Measurements from ENCODE around the gene DCC.

Gene DCC

DNA sequence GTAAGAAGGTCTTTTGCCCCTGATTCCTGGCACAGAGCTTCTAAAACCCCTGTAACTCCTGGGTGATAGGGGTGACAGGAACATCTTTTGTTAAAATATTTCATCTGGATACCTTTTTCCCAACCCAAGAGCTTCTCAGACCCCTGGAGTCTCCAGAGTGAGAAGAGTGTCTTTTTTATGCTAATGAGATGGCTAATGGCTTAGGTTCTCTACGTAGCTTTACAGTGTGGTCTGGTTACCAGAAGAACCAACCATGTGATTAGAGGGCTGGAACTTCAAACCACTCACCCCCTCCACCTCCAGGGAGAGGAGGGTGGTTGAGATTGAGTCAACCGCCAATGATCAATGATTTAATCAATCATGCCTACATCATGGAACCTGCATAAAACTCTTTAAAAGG lies 16.2 kb upstream of the DCC start:
- DNase-seq, result no peak
- ChIA-PET POLR2A (no interaction called here), CTCF (no interaction called here)
- no peaks in the 10 kb centered on the region for H3K36me3 ChIP-seq (ENCODE audit: control insufficient read depth in 4 of 4, insufficient read depth in 4 of 4, low read length in 3 of 4)
- H3K4me1 ChIP-seq (ENCODE audit: control extremely low read depth in 1 of 4, control insufficient read depth in 4 of 4, insufficient read depth in 4 of 4, low read length in 3 of 4), result no peaks in the 10 kb centered on the region
- H3K9me3 ChIP-seq (ENCODE audit: control extremely low read depth in 1 of 5, control insufficient read depth in 4 of 5, insufficient read depth in 2 of 5, low read depth in 1 of 5, low read length in 4 of 5), result no peaks in the 10 kb centered on the region
- no peak overlapping the region for H3K4me3 ChIP-seq (ENCODE audit: control insufficient read depth in 1 of 7, extremely low read depth in 1 of 7, insufficient read depth in 4 of 7, low read depth in 2 of 7, low read length in 6 of 7)
- no CpG with 5 or more reads among the region's 2 CpGs for WGBS (ENCODE audit: insufficient coverage)
- no peak overlapping the region for H3K27ac ChIP-seq (ENCODE audit: insufficient read depth in 1 of 2, low read depth in 1 of 2, low read length in 2 of 2, poor library complexity in 1 of 2, severe bottlenecking in 2 of 2)
- no peaks in the 10 kb centered on the region for H3K27me3 ChIP-seq (replicated peaks in 2 of 5; ENCODE audit: control insufficient read depth in 4 of 5, insufficient read depth in 5 of 5, low read length in 4 of 5)

DNA sequence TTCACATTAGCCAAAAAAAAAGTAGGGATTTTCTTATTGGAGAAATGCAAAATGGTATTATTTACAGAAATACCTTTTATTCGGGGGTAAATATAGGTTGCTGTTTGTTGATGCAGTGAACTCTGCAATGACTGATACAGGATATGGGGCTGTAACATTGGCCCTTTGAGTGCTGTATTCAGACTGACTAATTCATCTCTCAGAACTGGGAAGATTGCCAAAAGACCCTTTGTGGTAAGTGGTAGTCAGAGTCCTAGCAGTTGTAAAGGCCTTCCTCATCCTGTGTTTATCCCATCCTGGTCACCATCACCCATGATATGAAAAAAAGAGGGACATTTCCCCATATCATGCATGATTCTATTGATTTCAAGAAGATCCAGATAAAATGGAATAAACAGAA lies 14.0 kb upstream of the DCC start:
- WGBS (ENCODE audit: insufficient coverage), result 100% methylated on average over 1 of the region's 1 CpG
- no peaks in the 10 kb centered on the region for H3K9me3 ChIP-seq (ENCODE audit: control extremely low read depth in 1 of 5, control insufficient read depth in 4 of 5, insufficient read depth in 2 of 5, low read depth in 1 of 5, low read length in 4 of 5)
- no peaks in the 10 kb centered on the region for H3K27me3 ChIP-seq (replicated peaks in 2 of 5; ENCODE audit: control insufficient read depth in 4 of 5, insufficient read depth in 5 of 5, low read length in 4 of 5)
- no peaks in the 10 kb centered on the region for H3K36me3 ChIP-seq (ENCODE audit: control insufficient read depth in 4 of 4, insufficient read depth in 4 of 4, low read length in 3 of 4)
- H3K4me1 ChIP-seq (ENCODE audit: control extremely low read depth in 1 of 4, control insufficient read depth in 4 of 4, insufficient read depth in 4 of 4, low read length in 3 of 4), result no peaks in the 10 kb centered on the region
- H3K4me3 ChIP-seq (ENCODE audit: control insufficient read depth in 1 of 7, extremely low read depth in 1 of 7, insufficient read depth in 4 of 7, low read depth in 2 of 7, low read length in 6 of 7), result no peak overlapping the region
- ChIA-PET CTCF (no interaction called here), POLR2A (no interaction called here)
- DNase-seq, result no peak
- H3K27ac ChIP-seq (ENCODE audit: insufficient read depth in 1 of 2, low read depth in 1 of 2, low read length in 2 of 2, poor library complexity in 1 of 2, severe bottlenecking in 2 of 2), result no peak overlapping the region

DNA sequence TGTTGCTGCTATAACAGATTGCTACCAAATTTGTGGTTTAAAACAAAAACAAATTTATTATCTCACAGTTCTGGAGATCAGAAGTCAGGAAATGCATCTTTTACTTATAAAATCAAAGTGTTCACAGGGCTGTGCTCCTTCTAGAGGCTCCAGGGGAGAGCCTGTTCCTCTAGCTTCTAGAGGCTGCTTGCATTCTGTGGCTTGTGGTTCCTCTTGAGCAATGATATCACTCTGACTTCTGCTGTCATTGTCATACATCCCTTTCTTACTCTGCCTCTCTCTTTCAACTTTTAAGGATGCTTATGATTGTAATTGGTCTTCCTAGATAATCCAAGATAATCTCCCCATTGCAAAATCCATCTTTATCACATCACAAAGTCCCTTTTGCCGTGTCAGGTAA lies 6.1 kb upstream of the DCC start:
- ChIA-PET POLR2A (no interaction called here), CTCF (no interaction called here)
- no peaks in the 10 kb centered on the region for H3K36me3 ChIP-seq (ENCODE audit: control insufficient read depth in 4 of 4, insufficient read depth in 4 of 4, low read length in 3 of 4)
- no peak overlapping the region for H3K27ac ChIP-seq (ENCODE audit: insufficient read depth in 1 of 2, low read depth in 1 of 2, low read length in 2 of 2, poor library complexity in 1 of 2, severe bottlenecking in 2 of 2)
- H3K9me3 ChIP-seq (ENCODE audit: control extremely low read depth in 1 of 5, control insufficient read depth in 4 of 5, insufficient read depth in 2 of 5, low read depth in 1 of 5, low read length in 4 of 5), result peaks cover 0 to 1% (median 0%) of the 10 kb centered on the region in 5 experiments
- DNase-seq, result no peak
- no peaks in the 10 kb centered on the region for H3K4me1 ChIP-seq (ENCODE audit: control extremely low read depth in 1 of 4, control insufficient read depth in 4 of 4, insufficient read depth in 4 of 4, low read length in 3 of 4)
- H3K4me3 ChIP-seq (ENCODE audit: control insufficient read depth in 1 of 7, extremely low read depth in 1 of 7, insufficient read depth in 4 of 7, low read depth in 2 of 7, low read length in 6 of 7), result no peak overlapping the region
- peaks cover 0 to 10% (median 2%) of the 10 kb centered on the region in 5 experiments for H3K27me3 ChIP-seq (replicated peaks in 2 of 5; ENCODE audit: control insufficient read depth in 4 of 5, insufficient read depth in 5 of 5, low read length in 4 of 5)
- WGBS (ENCODE audit: insufficient coverage), result 71% methylated on average over 1 of the region's 1 CpG

DNA sequence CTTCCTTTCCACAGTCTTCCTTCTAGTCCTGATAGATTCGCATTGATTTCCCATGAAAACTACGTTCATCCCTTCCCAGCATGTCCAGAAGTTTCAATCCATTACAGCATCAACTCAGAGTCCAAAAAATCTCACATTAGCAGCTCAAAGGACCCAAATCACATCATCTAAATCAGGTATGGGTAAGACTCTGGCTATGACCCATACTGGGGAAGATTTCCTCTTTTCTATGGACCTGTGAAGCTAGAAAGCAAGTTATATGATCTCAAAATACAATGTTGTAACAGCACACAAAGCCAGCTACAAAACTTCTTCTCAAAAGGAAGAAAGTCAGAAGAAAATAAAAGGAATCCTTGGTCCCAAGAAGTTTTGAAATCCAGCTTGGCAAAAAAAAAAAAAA lies 5.7 kb upstream of the DCC start:
- Histone ChIP-seq H3K27me3 (replicated peaks in 2 of 5; ENCODE audit: control insufficient read depth in 4 of 5, insufficient read depth in 5 of 5, low read length in 4 of 5) (peaks cover 0 to 14% (median 5%) of the 10 kb centered on the region in 5 experiments), H3K4me3 (ENCODE audit: control insufficient read depth in 1 of 7, extremely low read depth in 1 of 7, insufficient read depth in 4 of 7, low read depth in 2 of 7, low read length in 6 of 7) (no peak overlapping the region), H3K27ac (ENCODE audit: insufficient read depth in 1 of 2, low read depth in 1 of 2, low read length in 2 of 2, poor library complexity in 1 of 2, severe bottlenecking in 2 of 2) (no peak overlapping the region), H3K9me3 (ENCODE audit: control extremely low read depth in 1 of 5, control insufficient read depth in 4 of 5, insufficient read depth in 2 of 5, low read depth in 1 of 5, low read length in 4 of 5) (peaks cover 0 to 1% (median 0%) of the 10 kb centered on the region in 5 experiments), H3K36me3 (ENCODE audit: control insufficient read depth in 4 of 4, insufficient read depth in 4 of 4, low read length in 3 of 4) (no peaks in the 10 kb centered on the region), H3K4me1 (ENCODE audit: control extremely low read depth in 1 of 4, control insufficient read depth in 4 of 4, insufficient read depth in 4 of 4, low read length in 3 of 4) (no peaks in the 10 kb centered on the region)
- DNase-seq, result no peak
- CTCF ChIA-PET, result interaction anchor here (0.6 kb wide), 1 partner anchor 1770 kb away, joined by 3 read pairs; no protein-coding TSS in a partner anchor
- WGBS (ENCODE audit: insufficient coverage), result 77% methylated on average over 2 of the region's 2 CpGs
- POLR2A ChIA-PET, result no interaction called here

DNA sequence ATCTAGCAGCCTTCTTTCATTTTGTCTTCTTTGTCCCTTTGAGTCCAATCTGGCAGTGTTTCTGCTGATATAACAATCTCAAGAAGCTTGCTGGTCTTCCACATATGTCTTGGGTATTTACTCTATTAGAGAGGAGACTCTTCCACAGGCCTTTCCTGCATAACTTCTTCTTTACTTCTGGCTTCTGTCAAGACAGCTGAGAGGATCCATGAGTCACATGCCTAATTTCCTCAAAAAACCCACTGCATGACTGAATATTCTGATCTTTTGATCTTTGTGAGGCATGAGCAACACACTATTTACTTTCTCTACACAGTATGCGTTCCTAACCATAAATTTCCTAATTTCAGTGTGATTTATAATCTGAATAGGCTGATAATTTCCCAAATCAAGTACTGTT lies 5.1 kb upstream of the DCC start:
- ChIA-PET POLR2A (no interaction called here), CTCF (interaction anchor here (0.6 kb wide), 1 partner anchor 1769 kb away, joined by 3 read pairs; no protein-coding TSS in a partner anchor)
- peaks cover 4 to 20% (median 7%) of the 10 kb centered on the region in 5 experiments for H3K27me3 ChIP-seq (replicated peaks in 2 of 5; ENCODE audit: control insufficient read depth in 4 of 5, insufficient read depth in 5 of 5, low read length in 4 of 5)
- DNase-seq, result no peak
- no peak overlapping the region for H3K27ac ChIP-seq (ENCODE audit: insufficient read depth in 1 of 2, low read depth in 1 of 2, low read length in 2 of 2, poor library complexity in 1 of 2, severe bottlenecking in 2 of 2)
- no peaks in the 10 kb centered on the region for H3K4me1 ChIP-seq (ENCODE audit: control extremely low read depth in 1 of 4, control insufficient read depth in 4 of 4, insufficient read depth in 4 of 4, low read length in 3 of 4)
- H3K36me3 ChIP-seq (ENCODE audit: control insufficient read depth in 4 of 4, insufficient read depth in 4 of 4, low read length in 3 of 4), result no peaks in the 10 kb centered on the region
- no CpG with 5 or more reads among the region's 1 CpG for WGBS (ENCODE audit: insufficient coverage)
- H3K4me3 ChIP-seq (ENCODE audit: control insufficient read depth in 1 of 7, extremely low read depth in 1 of 7, insufficient read depth in 4 of 7, low read depth in 2 of 7, low read length in 6 of 7), result no peak overlapping the region
- H3K9me3 ChIP-seq (ENCODE audit: control extremely low read depth in 1 of 5, control insufficient read depth in 4 of 5, insufficient read depth in 2 of 5, low read depth in 1 of 5, low read length in 4 of 5), result peaks cover 0 to 1% (median 0%) of the 10 kb centered on the region in 5 experiments

DNA sequence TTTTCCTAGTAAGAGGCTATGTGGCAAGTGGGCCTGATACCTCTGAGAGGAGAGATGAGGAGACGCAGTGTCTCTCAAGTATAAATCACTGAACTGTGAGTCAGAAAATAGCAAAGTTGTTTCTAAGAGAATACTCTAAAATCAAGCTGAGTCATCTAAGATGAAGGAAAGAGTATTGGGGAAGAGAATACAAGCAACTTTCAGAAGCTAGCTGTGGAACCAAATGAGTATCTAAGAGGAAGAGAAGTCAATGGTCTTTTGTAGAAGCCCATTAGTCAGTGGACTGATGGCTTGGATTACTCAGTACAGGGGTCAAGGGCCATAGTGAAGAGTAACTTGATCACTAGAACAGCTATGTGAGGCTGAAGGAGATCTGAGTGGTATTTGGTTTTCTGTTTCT lies 2.7 kb upstream of the DCC start:
- no peak for DNase-seq
- WGBS (ENCODE audit: insufficient coverage), result 100% methylated on average over 1 of the region's 1 CpG
- H3K36me3 ChIP-seq (ENCODE audit: control insufficient read depth in 4 of 4, insufficient read depth in 4 of 4, low read length in 3 of 4), result no peaks in the 10 kb centered on the region
- peaks cover 0 to 1% (median 0%) of the 10 kb centered on the region in 5 experiments for H3K9me3 ChIP-seq (ENCODE audit: control extremely low read depth in 1 of 5, control insufficient read depth in 4 of 5, insufficient read depth in 2 of 5, low read depth in 1 of 5, low read length in 4 of 5)
- peaks cover 7 to 44% (median 21%) of the 10 kb centered on the region in 5 experiments for H3K27me3 ChIP-seq (replicated peaks in 2 of 5; ENCODE audit: control insufficient read depth in 4 of 5, insufficient read depth in 5 of 5, low read length in 4 of 5)
- H3K4me1 ChIP-seq (ENCODE audit: control extremely low read depth in 1 of 4, control insufficient read depth in 4 of 4, insufficient read depth in 4 of 4, low read length in 3 of 4), result no peaks in the 10 kb centered on the region
- no peak overlapping the region for H3K4me3 ChIP-seq (ENCODE audit: control insufficient read depth in 1 of 7, extremely low read depth in 1 of 7, insufficient read depth in 4 of 7, low read depth in 2 of 7, low read length in 6 of 7)
- POLR2A ChIA-PET, result no interaction called here
- CTCF ChIA-PET, result no interaction called here
- H3K27ac ChIP-seq (ENCODE audit: insufficient read depth in 1 of 2, low read depth in 1 of 2, low read length in 2 of 2, poor library complexity in 1 of 2, severe bottlenecking in 2 of 2), result no peak overlapping the region

DNA sequence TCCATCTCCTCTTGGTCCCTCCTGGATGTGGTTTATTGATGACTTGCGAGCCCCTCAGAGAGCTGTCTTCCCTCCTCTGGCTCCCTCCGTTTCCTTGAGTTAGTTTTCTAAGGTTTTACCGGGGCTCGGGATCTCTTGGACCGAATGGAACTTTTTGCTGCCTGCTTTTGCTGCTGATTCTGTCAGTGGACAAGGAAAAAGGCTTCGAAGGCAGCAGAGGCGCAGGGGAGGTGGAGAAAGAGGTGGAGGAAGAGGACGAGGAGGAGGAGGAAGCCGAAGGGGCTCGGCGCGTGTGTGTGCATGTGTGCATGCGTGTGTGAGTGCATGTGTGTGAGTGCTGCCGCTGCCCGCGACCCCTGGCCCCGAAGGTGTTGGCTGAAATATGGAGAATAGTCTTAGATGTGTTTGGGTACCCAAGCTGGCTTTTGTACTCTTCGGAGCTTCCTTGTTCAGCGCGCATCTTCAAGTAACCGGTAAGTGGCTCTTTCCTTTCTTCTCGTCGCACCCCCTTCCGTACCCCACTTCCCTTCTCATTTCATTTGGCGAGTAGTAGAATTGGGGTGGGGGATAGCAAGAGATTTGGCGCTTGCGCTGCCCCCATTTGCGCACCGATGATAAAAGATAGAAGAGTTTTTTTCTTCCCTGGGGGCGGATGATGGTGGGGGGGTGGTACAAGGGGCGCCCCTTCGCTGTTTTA lies 557 bp downstream of the DCC start:
- ChIA-PET CTCF (no interaction called here), POLR2A (no interaction called here)
- DNase-seq, result no peak
- peaks cover 0 to 4% (median 0%) of the 10 kb centered on the region in 5 experiments for H3K9me3 ChIP-seq (ENCODE audit: control extremely low read depth in 1 of 5, control insufficient read depth in 4 of 5, insufficient read depth in 2 of 5, low read depth in 1 of 5, low read length in 4 of 5)
- H3K27me3 ChIP-seq (replicated peaks in 2 of 5; ENCODE audit: control insufficient read depth in 4 of 5, insufficient read depth in 5 of 5, low read length in 4 of 5), result peaks cover 11 to 64% (median 26%) of the 10 kb centered on the region in 5 experiments
- 3% methylated on average over 22 of the region's 32 CpGs for WGBS (ENCODE audit: insufficient coverage)
- no peak overlapping the region for H3K27ac ChIP-seq (ENCODE audit: insufficient read depth in 1 of 2, low read depth in 1 of 2, low read length in 2 of 2, poor library complexity in 1 of 2, severe bottlenecking in 2 of 2)
- no peaks in the 10 kb centered on the region for H3K36me3 ChIP-seq (ENCODE audit: control insufficient read depth in 4 of 4, insufficient read depth in 4 of 4, low read length in 3 of 4)
- H3K4me3 ChIP-seq (ENCODE audit: control insufficient read depth in 1 of 7, extremely low read depth in 1 of 7, insufficient read depth in 4 of 7, low read depth in 2 of 7, low read length in 6 of 7), result no peak overlapping the region
- no peaks in the 10 kb centered on the region for H3K4me1 ChIP-seq (ENCODE audit: control extremely low read depth in 1 of 4, control insufficient read depth in 4 of 4, insufficient read depth in 4 of 4, low read length in 3 of 4)

Data from common myeloid progenitor, CD34-positive (primary cell).